ENCODE data around the gene ESX1. TPM values are rescaled to one million over a fixed set of nuclear protein-coding genes. Genes with fewer than 3 reads are reported as not detected.

ESX1 gene
- total RNA-seq, 1 donor from 2014 or later, result not detected

- H3K27ac Mint-ChIP-seq, result no peak overlapping the region
- Histone ChIP-seq H3K4me3 (no peak overlapping the region), H3K36me3 (no peaks in the 10 kb centered on the region), H2AFZ (replicated peaks) (no peak overlapping the region), H4K20me1 (ENCODE audit: low read depth) (no peaks in the 10 kb centered on the region), H3K4me1 (no peaks in the 10 kb centered on the region), H3K27me3 (no peaks in the 10 kb centered on the region), H3K9me3 (ENCODE audit: low read depth) (no peaks in the 10 kb centered on the region), H3F3A (ENCODE audit: low read depth) (no peaks in the 10 kb centered on the region), H3K9ac (no peak overlapping the region), H3K79me2 (ENCODE audit: low read depth) (no peaks in the 10 kb centered on the region), H3K4me2 (no peak overlapping the region), H3K27ac (no peak overlapping the region)
- H3K36me3 Mint-ChIP-seq, result no peaks in the 10 kb centered on the region
- H3K4me1 Mint-ChIP-seq, result peaks cover 6% of the 10 kb centered on the region
- no peak for DNase-seq (ENCODE audit: low spot score)
- no peaks in the 10 kb centered on the region for H3K9me3 Mint-ChIP-seq
- H3K27me3 Mint-ChIP-seq (ENCODE audit: insufficient read depth, low read depth), result peaks cover 5% of the 10 kb centered on the region
- H3K4me3 Mint-ChIP-seq, result no peak overlapping the region
- TF ChIP-seq CTCF (IDR thresholded peaks at IDR 0.05) (no peak), EZH2 (IDR thresholded peaks at IDR 0.05) (no peak), EZH2phosphoT487 (IDR thresholded peaks at IDR 0.05) (no peak)
Observed at GRCh38 chrX:104281564-104281963, 26.8 kb upstream of the ESX1 start.

GRCh38 chrX:104280609-104281008 is 25.9 kb upstream of the ESX1 start:
- no peaks in the 10 kb centered on the region for H3K36me3 ChIP-seq
- no peak overlapping the region for H3K4me3 ChIP-seq
- no peak overlapping the region for H3K27ac Mint-ChIP-seq
- no peaks in the 10 kb centered on the region for H3K9me3 ChIP-seq (ENCODE audit: low read depth)
- no peak overlapping the region for H3K4me3 Mint-ChIP-seq
- no peaks in the 10 kb centered on the region for H3K4me1 ChIP-seq
- no peaks in the 10 kb centered on the region for H4K20me1 ChIP-seq (ENCODE audit: low read depth)
- H3K4me2 ChIP-seq, result no peak overlapping the region
- H2AFZ ChIP-seq (replicated peaks), result no peak overlapping the region
- no peak overlapping the region for H3K9ac ChIP-seq
- H3F3A ChIP-seq (ENCODE audit: low read depth), result no peaks in the 10 kb centered on the region
- DNase-seq (ENCODE audit: low spot score), result no peak
- H3K27ac ChIP-seq, result no peak overlapping the region
- H3K4me1 Mint-ChIP-seq, result peaks cover 6% of the 10 kb centered on the region
- H3K27me3 ChIP-seq, result no peaks in the 10 kb centered on the region
- H3K9me3 Mint-ChIP-seq, result no peaks in the 10 kb centered on the region
- TF ChIP-seq EZH2phosphoT487 (IDR thresholded peaks at IDR 0.05) (no peak), CTCF (IDR thresholded peaks at IDR 0.05) (no peak), EZH2 (IDR thresholded peaks at IDR 0.05) (no peak)
- H3K27me3 Mint-ChIP-seq (ENCODE audit: insufficient read depth, low read depth), result no peaks in the 10 kb centered on the region
- no peaks in the 10 kb centered on the region for H3K36me3 Mint-ChIP-seq
- H3K79me2 ChIP-seq (ENCODE audit: low read depth), result no peaks in the 10 kb centered on the region

- Histone ChIP-seq H3K4me1 (no peaks in the 10 kb centered on the region), H4K20me1 (ENCODE audit: low read depth) (no peaks in the 10 kb centered on the region), H3F3A (ENCODE audit: low read depth) (no peaks in the 10 kb centered on the region), H3K9ac (no peak overlapping the region), H3K27ac (no peak overlapping the region), H3K9me3 (ENCODE audit: low read depth) (no peaks in the 10 kb centered on the region), H3K79me2 (ENCODE audit: low read depth) (no peaks in the 10 kb centered on the region), H3K27me3 (peaks cover 56% of the 10 kb centered on the region), H3K36me3 (no peaks in the 10 kb centered on the region), H3K4me3 (no peak overlapping the region), H3K4me2 (peak overlapping the region; percentile 55), H2AFZ (replicated peaks) (peak overlapping the region; percentile 60)
- no peak for TF ChIP-seq EZH2 (IDR thresholded peaks at IDR 0.05)
- peak; percentile 72 for TF ChIP-seq CTCF (IDR thresholded peaks at IDR 0.05)
- H3K4me1 Mint-ChIP-seq, result no peaks in the 10 kb centered on the region
- no peaks in the 10 kb centered on the region for H3K36me3 Mint-ChIP-seq
- no peaks in the 10 kb centered on the region for H3K9me3 Mint-ChIP-seq
- H3K4me3 Mint-ChIP-seq, result no peak overlapping the region
- peaks cover 4% of the 10 kb centered on the region for H3K27me3 Mint-ChIP-seq (ENCODE audit: insufficient read depth, low read depth)
- no peak overlapping the region for H3K27ac Mint-ChIP-seq
- peak; percentile 65 for DNase-seq (ENCODE audit: low spot score)
Observed at GRCh38 chrX:104270916-104271512, 16.3 kb upstream of the ESX1 start.
